Mammary microvascular endothelial cell (primary cell): Measurements from ENCODE around the gene MORC3. TPM values are rescaled to one million over a fixed set of nuclear protein-coding genes. Genes with fewer than 3 reads are reported as not detected.

Experiments
- total RNA-seq: library from RNA; depleted of rRNA; stranded (reverse); fragments of >200 nt; gene quantifications from 2 replicates; pipeline ENCODE4 v1.2.3, GENCODE V29; 2015

Gene MORC3
- 13.3 and 14.0 TPM in 2 replicates for total RNA-seq

GRCh38 chr21:36319767-36320420, at the start of gene MORC3:
MORC3 (plus strand) TSS chr21:36320197; CDS start chr21:36320265, 68 bp downstream.

GRCh38 chr21:36385233-36386030, 65.4 kb downstream of the MORC3 start, which contains the start of gene CHAF1B:
CHAF1B (plus strand) TSS chr21:36385392; CDS start chr21:36386137, 745 bp downstream.

Other genes starting within 250 kb of the MORC3 start
- gene CBR3, start 185.1 kb upstream of the MORC3 start, total RNA-seq, result 32.0 and 34.6 TPM in 2 replicates
- 7.0 and 8.8 TPM in 2 replicates for gene DOP1B, start 163.4 kb upstream of the MORC3 start, total RNA-seq
- 8.5 and 9.0 TPM in 2 replicates for gene CHAF1B, start 65.2 kb downstream of the MORC3 start, total RNA-seq
- 1.9 and 2.7 TPM in 2 replicates for gene CLDN14, start 159.9 kb downstream of the MORC3 start, total RNA-seq